AML-193 (cell line): Measurements from ENCODE around the gene CACTIN.

ENCODE experiments used
- DNase-seq, 2 experiments: peaks; one replicate each; lab custom pipeline; 2025; lab: John Stamatoyannopoulos, UW

The CACTIN gene

DNA sequence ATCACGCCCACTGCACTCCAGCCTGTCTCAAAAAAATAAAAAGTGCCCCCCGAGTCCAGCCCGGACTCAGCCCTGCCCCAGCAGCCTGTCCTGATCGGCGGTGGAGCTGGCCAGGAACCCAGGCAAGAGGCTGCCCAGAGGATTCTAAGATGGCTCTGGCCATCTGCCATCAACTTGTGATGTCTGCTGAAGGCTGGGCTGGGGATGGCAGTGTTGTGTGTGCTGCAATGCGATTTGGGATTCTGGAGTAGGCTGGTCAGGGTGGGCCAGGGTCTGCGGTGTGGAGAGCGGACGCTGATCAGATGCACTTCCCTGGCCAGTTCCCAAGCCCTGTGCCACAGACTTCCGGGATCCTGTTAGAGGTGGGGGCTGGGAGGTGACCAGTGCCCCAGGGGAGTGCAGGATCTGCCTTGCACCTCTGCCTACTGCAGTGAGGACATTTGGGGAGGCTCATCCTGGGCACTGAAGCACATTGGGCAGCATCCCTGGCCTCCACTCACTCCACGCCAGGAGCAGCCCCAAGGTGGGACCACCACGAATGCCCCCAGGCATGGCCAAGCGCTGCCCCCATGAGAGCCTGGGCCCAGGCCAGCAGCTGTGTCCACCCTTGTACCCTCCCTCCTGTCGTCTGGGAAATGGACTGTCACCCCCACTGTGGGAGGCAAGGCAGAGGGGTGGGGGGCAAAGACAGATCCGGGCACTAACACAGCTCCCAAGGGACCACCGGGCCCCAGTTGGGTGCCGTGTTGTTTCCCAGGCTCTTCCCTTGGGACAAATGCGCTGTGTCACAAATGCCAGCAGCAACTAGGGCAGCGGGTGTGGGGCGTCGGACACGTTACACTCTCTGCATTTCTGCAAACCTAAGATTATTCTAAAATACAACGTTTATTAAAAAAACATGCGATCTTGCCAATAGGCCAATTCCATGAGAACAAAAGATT lies 16.5 kb downstream of the CACTIN start:
- DNase-seq, result no peak

GRCh38 chr19:3608750-3609322 lies 17.8 kb downstream of the CACTIN start:
- no peak for DNase-seq

GRCh38 chr19:3608079-3608641 lies 18.4 kb downstream of the CACTIN start:
- DNase-seq, result no peak

DNA sequence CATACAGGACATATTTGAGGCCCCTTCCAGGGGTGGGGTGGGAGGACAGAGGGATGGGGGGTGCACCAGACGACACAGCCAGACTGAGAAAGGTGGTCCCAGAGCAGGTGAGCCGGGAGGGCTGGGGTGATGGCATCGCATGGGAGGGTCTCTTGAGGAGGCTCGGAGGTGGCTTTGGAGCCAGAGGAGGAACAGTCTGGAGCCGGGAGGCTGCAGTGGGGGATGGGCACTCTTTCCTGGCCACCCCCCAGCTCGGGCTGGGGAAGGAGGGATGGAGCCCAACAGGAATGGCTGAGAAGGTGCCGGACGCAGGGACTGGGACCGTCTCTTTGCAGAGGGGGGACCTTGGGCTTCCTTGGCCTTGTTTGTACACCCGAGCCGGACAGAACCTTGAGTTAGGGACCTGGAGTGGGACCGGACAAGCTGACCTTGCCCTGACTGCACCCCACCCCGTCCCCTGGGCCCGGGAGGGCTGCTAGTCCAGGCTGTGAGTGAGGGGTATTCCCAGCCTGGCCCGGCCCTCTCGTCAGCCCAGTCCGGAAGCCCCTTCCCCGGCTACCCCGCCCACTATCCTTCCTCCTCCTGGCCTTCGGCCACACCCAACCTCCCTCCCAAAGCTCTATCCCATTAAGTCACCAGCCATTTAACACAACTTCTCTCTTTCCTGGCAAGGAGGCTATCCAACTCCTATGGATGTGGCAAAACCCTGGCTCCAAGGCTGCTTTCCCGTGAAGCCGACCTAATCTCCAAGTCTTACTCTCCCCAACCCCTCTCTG lies 19.1 kb downstream of the CACTIN start:
- DNase-seq, result no peak

DNA sequence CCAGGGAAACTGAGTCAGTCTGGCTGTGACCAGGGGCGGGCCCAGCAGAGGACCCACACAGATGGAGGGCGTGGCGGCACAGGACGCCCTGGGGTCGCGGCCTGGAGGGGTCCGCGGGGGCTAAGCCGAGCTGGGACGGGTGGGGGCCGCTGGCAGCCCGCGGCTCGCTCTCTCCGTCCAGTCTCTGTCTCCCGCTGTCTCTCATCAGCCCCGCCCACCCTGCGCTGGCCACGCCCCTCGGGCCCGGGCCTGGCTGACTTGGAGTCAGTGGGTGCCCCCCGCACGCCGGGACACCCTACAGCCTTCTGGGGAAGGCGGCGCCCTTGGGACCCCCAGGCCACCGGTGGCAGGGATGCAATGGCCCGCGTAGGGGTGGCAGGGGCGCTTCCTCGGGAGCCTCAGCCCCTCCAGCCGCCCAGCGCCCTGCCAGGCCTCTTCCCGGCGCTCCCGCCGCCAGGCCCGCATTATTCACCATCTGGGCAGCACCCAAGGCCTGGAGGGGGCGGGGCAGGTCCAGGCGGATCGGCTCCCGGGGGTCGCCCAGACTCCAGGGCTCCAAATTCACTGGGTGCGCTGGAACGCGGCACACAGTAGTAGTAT lies 19.8 kb downstream of the CACTIN start, which contains the start of gene TBXA2R:
Gene TBXA2R (minus strand): TSS at position 186 of the 600 bp plus-strand sequence. CDS start 6,241 bp downstream, outside the sequence.
- no peak for DNase-seq

DNA sequence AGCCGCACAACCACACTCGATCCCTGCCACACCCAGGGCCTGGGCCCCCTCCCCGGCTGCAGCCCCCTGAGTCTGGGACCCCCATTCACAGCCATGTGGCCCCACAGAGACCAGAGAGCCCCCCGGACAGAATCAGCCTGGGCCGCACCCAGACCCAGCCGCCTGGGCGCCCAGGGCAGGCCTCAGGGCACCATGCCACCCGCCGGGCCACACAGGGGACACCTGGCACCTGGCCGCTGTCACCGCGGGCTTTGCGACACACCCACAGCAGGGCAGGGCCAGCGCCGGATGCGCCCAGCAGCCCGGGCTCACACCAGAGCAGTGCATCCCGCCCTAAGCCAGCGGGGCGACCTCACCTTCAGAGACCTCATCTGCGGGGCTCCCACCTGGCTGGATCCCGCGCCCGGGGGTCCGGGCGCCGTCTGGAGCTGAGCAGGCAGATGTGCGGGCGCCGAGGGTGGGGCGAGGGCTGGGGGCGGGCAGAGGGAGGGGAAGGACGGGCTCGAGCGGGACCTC lies 20.4 kb downstream of the CACTIN start:
- DNase-seq, result no peak

DNA sequence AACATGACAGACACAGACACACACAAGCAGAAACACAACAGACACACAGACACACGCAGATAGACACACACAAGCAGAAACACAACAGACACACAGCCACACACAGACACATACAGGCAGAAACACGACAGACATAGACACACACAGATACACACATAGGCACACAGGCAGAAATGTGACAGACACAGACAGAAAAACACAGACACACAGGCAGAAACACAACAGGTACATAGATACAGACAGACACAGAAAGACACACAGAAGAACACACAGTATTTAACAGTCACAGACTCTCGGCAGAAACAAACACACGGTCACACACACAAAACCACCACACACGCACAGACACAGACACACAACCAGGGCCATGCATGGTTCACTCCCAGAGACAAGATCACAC lies 20.8 kb downstream of the CACTIN start:
- DNase-seq, result no peak

GRCh38 chr19:3605361-3605760 lies 21.2 kb downstream of the CACTIN start:
- no peak for DNase-seq

DNA sequence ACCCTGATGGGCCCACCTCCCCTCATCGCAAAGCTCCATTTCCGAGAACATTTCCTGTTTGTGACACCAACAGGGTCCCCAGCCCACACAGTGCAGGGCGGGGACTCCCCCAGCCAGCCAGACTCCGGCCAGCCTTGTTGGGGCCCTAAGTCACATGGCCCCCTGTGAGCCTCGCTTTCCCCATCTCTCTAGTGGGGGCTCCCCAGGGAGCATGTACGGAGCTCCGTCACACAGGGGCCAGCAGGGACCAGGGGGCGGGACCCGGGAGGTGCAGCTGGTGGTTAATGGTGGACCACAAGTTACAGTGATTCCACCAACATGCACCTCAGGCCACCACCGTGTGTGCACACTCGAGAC lies 21.6 kb downstream of the CACTIN start:
- no peak for DNase-seq

DNA sequence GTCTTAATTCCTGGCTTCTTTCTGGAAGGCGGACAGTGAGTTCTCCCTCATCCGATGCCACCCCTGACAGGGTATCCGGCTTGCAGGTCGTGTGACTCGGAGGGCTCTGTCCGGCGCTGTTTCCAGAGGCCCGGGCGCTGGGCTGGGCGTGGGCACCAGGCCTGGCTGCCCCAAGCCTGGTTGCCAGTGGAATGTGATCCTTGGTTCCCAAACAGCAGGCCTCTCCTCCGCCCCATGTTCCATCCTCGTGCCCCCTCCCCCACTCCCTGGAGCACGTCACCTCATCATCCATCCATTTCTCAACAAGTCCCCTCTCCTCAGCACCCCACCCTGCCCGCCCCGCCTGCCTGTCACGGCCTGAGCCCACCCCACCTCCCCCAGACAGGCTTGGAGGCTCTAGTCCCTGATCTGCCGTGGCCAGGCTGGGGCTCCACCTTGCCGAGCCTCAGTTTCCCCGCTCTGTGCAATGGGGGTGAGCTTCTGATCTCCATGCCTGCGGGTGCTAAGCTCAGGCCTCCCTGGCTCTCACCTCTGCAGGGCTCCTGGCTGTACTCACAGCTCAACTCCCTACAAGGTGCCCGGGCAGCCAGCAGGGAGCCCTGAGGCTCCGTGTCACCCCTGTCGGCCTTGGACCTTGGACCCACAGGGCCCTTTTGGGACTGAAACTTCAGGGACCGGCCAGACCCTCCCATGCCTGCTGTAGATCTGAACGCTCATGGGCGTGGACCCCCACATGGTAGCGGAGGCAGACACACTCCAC lies 22.2 kb downstream of the CACTIN start:
- DNase-seq, result no peak

DNA sequence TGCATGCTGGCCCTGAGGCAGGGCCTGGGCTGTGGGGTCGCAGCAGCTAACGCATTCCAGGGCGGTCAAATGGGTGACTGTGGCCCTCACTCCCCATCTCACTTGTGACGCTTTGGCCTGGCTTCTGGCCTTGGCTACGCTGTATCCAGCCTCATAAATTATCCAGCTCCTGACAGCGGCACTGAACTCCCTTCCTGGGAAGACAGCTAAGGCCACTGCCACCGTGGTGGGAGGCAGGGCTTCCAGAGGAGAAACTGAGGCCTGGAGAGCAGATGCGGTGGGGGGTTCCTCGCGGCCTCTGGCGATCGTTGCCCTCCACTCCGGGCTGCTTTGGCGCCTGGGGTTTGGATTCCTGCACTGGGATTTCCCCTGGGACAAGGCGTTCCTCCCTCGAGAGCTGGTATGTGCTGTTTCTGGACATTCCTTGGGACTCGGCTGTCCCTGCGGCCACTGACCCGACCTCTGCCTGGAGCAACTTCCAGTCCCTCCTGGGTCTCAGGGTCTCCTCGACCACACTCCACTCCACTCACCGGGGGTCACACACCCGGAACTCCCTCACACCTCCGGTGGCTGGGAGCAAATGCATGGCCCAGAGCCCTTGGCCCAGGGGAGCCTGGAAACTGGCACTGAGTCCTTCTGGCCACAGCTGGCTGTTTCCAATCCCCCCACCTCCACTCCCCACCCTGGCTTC lies 23.3 kb downstream of the CACTIN start:
- no peak for DNase-seq

DNA sequence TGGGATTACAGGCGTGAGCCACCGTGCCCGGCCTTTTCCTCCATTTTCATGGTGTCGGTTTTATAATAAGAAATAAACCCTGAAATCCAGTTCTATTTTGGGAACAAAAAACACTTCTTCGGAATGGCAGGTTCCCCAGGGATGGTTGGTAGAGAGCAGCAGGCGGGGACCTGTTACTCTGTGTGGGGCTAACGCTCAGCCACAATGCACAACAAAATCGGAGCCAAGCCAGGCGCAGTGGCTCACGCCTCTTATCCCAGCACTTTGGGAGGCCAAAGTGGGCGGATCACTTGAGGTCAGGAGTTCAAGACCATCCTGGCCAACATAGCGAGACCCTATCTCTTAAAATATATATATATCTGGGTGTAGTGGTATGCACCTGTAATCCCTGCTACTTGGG lies 25.6 kb downstream of the CACTIN start:
- DNase-seq, result no peak

- no peak for DNase-seq
Measured at GRCh38 chr19:3599776-3600187, 26.8 kb downstream of the CACTIN start.

GRCh38 chr19:3595521-3596061 lies 31.0 kb downstream of the CACTIN start:
- no peak for DNase-seq

DNA sequence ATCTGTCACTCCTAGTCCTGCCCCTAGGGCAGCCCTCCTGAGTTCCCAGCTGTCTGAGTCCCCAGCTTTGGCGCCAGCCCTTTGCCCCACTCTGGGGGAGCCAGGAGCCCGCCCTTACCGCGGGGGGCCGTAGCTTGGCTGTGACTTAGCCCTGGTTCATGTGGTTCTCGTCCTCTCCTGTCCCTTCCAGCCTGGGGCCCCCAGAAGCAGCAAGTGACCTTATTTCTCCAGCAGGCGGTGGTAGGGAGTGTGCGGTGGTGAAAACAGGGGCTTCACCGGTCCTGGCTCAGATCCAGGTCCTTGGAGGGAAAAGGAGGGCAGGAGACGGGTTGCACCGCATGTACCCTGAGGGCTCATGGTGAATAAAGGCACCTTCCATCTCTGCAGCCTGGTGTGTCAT lies 33.4 kb downstream of the CACTIN start:
- DNase-seq, result no peak

DNA sequence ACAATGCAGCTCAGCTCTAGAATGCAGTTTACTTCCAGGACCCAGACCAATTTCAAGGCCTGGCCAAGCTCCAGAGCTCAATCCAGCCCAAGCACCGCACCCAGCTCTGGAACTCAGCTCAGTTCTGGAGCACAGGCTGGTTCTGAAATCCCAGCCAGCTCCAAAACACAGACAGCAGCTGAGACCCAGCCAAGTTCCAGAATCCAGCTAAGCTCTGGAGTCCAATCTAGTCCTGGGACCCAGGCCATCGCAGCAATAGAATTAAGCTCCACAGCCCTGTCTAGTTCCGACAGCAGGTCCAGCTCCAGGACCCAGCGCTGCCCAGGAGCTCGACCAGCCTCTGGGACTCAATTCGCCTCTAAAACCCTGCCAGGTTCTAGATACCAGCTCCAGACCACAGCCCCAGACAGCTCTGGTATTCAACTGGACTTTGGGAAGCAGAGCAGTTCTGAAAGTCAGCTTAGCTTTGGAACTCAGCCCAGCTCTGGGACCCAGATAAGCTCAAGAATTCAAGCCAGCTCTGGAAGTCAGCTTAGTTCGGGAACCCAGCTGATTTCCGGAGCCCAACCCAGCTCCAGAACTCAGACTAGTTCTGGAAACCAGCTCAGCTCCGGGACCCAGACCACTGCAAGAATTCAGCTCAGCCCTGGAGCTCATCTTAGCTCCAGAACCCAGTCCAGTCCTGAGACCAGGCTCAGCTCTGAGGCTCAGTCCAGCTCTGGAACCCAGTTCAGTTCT lies 34.5 kb downstream of the CACTIN start:
- DNase-seq, result no peak

DNA sequence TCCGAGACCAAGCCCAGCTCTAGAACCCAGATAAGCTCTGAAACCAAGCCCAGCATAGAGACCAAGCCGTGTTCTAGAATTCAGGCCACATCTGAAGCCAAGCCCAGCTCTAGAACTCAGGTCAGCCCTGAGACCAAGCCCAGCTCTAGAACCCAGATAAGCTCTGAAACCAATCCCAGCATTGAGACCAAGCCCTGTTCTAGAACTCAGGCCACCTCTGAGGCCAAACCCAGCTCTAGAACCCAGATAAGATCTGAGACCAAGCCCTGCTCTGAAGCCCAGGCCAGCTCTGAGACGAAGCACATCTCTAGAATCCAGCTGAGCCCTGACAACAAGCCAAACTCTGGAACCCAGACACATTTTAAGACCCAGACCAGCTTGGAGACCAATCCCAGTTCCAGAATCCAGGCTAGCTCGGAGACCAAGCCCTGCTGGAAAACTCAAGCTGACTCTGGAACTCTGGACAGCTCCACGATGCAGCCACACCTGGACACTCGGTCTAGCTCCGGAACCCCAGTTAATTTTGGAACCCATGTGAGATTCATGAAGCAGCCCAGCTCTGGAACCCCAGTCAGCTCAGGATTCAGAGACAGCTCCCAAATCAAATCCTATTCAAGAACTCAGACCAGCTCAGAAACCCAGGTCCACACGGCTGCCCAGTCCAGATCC lies 35.5 kb downstream of the CACTIN start:
- DNase-seq, result no peak

GRCh38 chr19:3589949-3590348 lies 36.6 kb downstream of the CACTIN start:
- DNase-seq, result no peak

GRCh38 chr19:3589439-3589838 lies 37.2 kb downstream of the CACTIN start:
- DNase-seq, result no peak
